ENCODE measurements around the gene FAM98B. TPM values are rescaled to one million over a fixed set of nuclear protein-coding genes. Genes with fewer than 3 reads are reported as not detected.

FAM98B gene
- total RNA-seq, 1 experiment from 2014 or later: 50.0 TPM

- Histone ChIP-seq H3K4ac (ENCODE audit: low read depth, low read length) (no peak overlapping the region), H3K79me2 (ENCODE audit: insufficient read depth, low read length) (peaks cover 41% of the 10 kb centered on the region), H2BK20ac (ENCODE audit: low read depth, low read length, poor library complexity, severe bottlenecking) (no peak overlapping the region), H4K20me1 (ENCODE audit: control insufficient read depth, insufficient read depth, insufficient read length) (peaks cover 2% of the 10 kb centered on the region), H3K23ac (ENCODE audit: insufficient read length, low read depth, low read length) (no peak overlapping the region), H3K23me2 (ENCODE audit: insufficient read length, low read depth, low read length, poor library complexity, severe bottlenecking) (peaks cover 5% of the 10 kb centered on the region), H3K79me1 (ENCODE audit: insufficient read depth, low read depth, low read length, poor library complexity, severe bottlenecking) (peaks cover 23% of the 10 kb centered on the region), H3K4me1 (ENCODE audit: insufficient read depth, low read length) (no peaks in the 10 kb centered on the region; the same call in 1 of the 2 replicates), H2AFZ (ENCODE audit: low read length) (no peak overlapping the region), H2AK5ac (ENCODE audit: insufficient read length, low read length) (no peak overlapping the region), H4K91ac (ENCODE audit: insufficient read length, low read depth, low read length) (no peak overlapping the region), H4K8ac (replicated peaks; ENCODE audit: insufficient read length, low read depth, low read length) (no peak overlapping the region), H3K27ac (ENCODE audit: insufficient read length, low read depth, low read length) (no peak overlapping the region), H2BK15ac (ENCODE audit: low read depth, low read length) (no peak overlapping the region), H3K4me2 (ENCODE audit: insufficient read depth, insufficient read length, low read length) (no peak overlapping the region), H2BK12ac (ENCODE audit: insufficient read length, low read depth, low read length) (no peak overlapping the region), H3K9me3 (ENCODE audit: control insufficient read depth, low read depth, low read length) (no peaks in the 10 kb centered on the region), H2BK120ac (ENCODE audit: low read depth, low read length, poor library complexity, severe bottlenecking) (no peak overlapping the region), H3K27me3 (ENCODE audit: insufficient read depth, low read length) (no peaks in the 10 kb centered on the region), H3K56ac (ENCODE audit: insufficient read length, low read depth, low read length) (no peak overlapping the region), H2BK5ac (ENCODE audit: insufficient read length, low read length) (no peak overlapping the region), H3K14ac (ENCODE audit: insufficient read depth, low read length) (no peak overlapping the region), H3T11ph (ENCODE audit: low read length) (no peak overlapping the region), H4K5ac (ENCODE audit: insufficient read length, low read depth, low read length) (no peak overlapping the region), H3K18ac (ENCODE audit: insufficient read length, low read depth, low read length) (no peak overlapping the region), H3K9ac (ENCODE audit: extremely low read depth, insufficient read length, low read length) (no peak overlapping the region)
- Mint-ChIP-seq H3K9me3 (no peaks in the 10 kb centered on the region), H3K36me3 (ENCODE audit: insufficient read depth in 1 of 3, low read depth in 3 of 3) (peaks cover 3 to 5% (median 5%) of the 10 kb centered on the region in 3 experiments; a peak in 2 of 7 replicates), H3K27me3 (ENCODE audit: low read depth) (no peaks in the 10 kb centered on the region), H3K27ac (no peak overlapping the region), H3K4me1 (peaks cover 6 to 13% of the 10 kb centered on the region in 2 experiments), H3K4me3 (no peak overlapping the region)
- no peak for DNase-seq
- no peak for TF ChIP-seq CTCF (conservative IDR thresholded peaks at IDR 0.05)
- WGBS (ENCODE audit: extremely low coverage, insufficient read length, low lambda C conversion rate): no CpG with 5 or more reads among the region's 5 CpGs
These were observed 4.7 kb downstream of the FAM98B start for GRCh38 chr15:38458646-38459045.

All from H9 (cell line).